Lower leg skin (tissue), 4 donors: ENCODE measurements around the gene UPB1. TPM values are rescaled to one million over a fixed set of nuclear protein-coding genes. Genes with fewer than 3 reads are reported as not detected.

Source experiments
- DNase-seq, 2 donors: peaks; one replicate each; pipeline ENCODE4 v3.0.0-alpha.2; 2019; ENCODE audit warnings: low spot score in 2 of 2
- H3K4me3 ChIP-seq: fragments of 200-600 bp; sonication (generic); 2 replicates; pipeline ENCODE4 v1.5.1; 2017; ENCODE audit warnings: mild to moderate bottlenecking, low read depth; ENCODE audit not compliant: poor library complexity, severe bottlenecking
- POLR2A ChIP-seq, 2 donors: fragments of 450-650 bp; IDR thresholded peaks; one replicate each; pipeline ENCODE4 v1.6.1; 2016 to 2017; ENCODE audit warnings: antibody characterized with exemption in 2 of 2, mild to moderate bottlenecking in 1 of 2, moderate library complexity in 1 of 2
- WGBS, 2 donors: methylation state at CpG; one replicate each; pipeline ENCODE4 v1.1.5; 2018; 5-methylcytosine and 5-hydroxymethylcytosine counted together
- intact Hi-C: fragments of 100-400 bp; cut with DNase I; formaldehyde crosslinking; loops from one replicate; pipeline ENCODE4 v1.15.0; 2023; ENCODE audit warnings: low total_unique reads
- total RNA-seq, 4 donors: library from RNA; depleted of rRNA; stranded (reverse); fragments of >200 nt; gene quantifications; one replicate each; pipeline ENCODE4 v1.1.0, GENCODE V29; 2016
- TF ChIP-seq, protein P1 (sequence below), 3 donors: fragments of 450-650 bp; IDR thresholded peaks; one replicate each; pipeline ENCODE4 v1.5.1; 2016; ENCODE audit warnings: antibody characterized with exemption in 3 of 3, mild to moderate bottlenecking in 3 of 3, moderate library complexity in 2 of 3

UPB1 gene
- total RNA-seq, 4 donors from 2014 or later = 0.99 to 2.1 (median 1.9) TPM

DNA sequence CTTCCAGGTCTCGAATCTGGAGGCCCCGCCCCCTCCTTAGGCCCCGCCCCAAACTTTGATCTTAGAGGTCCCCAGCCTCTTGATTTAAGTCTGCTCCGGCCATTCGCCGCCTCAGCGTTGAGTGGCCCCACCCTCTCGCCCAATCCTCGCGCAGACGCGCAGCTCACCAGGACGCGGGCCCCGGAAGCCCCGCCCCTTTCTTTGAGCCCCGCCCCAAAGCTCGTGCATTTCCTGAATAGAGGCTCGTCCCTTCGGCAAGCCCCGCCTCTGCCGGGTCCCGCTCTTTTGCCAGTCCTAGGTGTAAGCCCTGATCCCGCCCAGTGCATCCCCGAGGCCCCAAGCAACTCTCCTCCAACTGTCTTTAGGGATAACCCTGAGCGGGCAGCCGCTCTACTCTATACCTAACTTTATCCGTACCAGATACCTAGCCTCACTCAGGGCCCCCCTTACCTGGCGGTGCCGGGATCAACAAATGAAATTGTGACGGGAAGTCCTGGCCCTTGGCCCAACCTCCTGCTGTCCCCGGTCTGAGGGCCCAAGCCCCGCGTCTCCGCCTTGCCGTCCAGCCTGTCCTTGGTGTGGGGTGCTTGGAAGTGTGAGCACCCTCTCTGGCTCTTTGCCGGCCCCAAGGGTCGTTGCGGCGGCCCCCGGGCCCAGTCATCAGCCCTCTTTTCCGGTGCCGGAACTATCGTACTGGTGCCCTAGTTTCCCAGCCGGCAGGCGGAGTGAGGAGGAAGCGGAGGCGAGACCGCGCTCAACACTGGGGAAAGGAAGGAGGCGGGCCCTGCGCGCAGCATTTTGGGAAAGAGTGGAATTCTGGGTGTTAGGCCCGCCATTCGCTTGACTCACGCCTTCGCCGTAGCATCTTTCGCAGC, 60.3 kb downstream of the UPB1 start, which contains the start of gene SNRPD3:
TSS of gene SNRPD3 (plus strand) at position 835 of the 875 bp plus-strand sequence. CDS start 1,676 bp downstream, outside the sequence.
- peak within 1 kb of the TSS; percentile 91 for H3K4me3 ChIP-seq
- peak; percentile 100 for DNase-seq
- WGBS, 2 donors = 0 to 1% methylated on average over 56 to 57 of the region's 59 CpGs
- intact Hi-C loops = no loop called here
- TF ChIP-seq POLR2A (IDR thresholded peaks at IDR 0.05) = no peak
- TF ChIP-seq, protein P1, sequence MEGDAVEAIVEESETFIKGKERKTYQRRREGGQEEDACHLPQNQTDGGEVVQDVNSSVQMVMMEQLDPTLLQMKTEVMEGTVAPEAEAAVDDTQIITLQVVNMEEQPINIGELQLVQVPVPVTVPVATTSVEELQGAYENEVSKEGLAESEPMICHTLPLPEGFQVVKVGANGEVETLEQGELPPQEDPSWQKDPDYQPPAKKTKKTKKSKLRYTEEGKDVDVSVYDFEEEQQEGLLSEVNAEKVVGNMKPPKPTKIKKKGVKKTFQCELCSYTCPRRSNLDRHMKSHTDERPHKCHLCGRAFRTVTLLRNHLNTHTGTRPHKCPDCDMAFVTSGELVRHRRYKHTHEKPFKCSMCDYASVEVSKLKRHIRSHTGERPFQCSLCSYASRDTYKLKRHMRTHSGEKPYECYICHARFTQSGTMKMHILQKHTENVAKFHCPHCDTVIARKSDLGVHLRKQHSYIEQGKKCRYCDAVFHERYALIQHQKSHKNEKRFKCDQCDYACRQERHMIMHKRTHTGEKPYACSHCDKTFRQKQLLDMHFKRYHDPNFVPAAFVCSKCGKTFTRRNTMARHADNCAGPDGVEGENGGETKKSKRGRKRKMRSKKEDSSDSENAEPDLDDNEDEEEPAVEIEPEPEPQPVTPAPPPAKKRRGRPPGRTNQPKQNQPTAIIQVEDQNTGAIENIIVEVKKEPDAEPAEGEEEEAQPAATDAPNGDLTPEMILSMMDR (IDR thresholded peaks at IDR 0.05) = no peak

DNA sequence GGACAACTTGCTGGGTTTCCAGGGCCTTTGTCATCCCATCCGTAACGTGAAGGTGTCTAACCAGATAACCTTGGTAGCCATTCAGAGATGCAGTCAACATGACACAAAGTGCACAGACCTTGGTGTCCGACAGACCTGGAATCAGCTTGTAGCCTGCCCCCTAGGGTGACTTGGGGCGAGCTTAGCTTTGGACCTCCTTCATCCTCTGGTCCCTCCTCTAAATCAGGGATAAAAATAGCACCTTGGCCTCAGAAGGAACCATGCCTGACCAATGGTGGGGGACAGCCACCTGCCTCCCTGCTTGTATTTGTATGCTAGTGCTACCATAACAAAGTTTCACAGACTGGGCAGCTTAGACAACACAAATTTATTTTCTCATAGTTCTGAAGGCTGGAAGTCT, 64.3 kb downstream of the UPB1 start:
- DNase-seq = no peak
- TF ChIP-seq POLR2A (IDR thresholded peaks at IDR 0.05) = no peak
- TF ChIP-seq, protein P1 (IDR thresholded peaks at IDR 0.05) = no peak
- intact Hi-C loops = no loop called here
- 74 to 84% methylated on average over 4 of the region's 4 CpGs for WGBS, 2 donors
- no peak overlapping the region for H3K4me3 ChIP-seq

DNA sequence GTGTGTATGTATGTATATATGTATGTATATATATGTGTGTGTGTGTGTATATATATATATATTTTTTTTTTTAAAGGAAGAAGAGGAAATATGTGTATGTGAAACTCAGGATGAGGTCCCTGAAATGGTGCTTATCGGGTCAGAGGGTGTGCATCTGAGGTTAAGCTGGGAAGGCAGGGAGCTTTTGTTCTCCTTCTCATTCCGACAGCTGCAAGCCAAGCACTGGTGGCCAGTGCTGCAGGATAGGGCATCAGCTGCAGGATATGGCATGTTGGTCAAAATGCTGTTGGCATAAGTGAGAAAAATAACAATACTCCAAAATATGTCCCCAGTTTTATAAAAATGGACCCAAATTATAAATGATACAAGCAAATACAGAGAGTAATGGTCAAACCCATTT, 68.1 kb downstream of the UPB1 start:
- DNase-seq = no peak
- H3K4me3 ChIP-seq = no peak overlapping the region
- no peak for TF ChIP-seq POLR2A (IDR thresholded peaks at IDR 0.05)
- TF ChIP-seq, protein P1 (IDR thresholded peaks at IDR 0.05) = no peak
- intact Hi-C loops = no loop called here
- 84 to 86% methylated on average over 2 of the region's 2 CpGs for WGBS, 2 donors

DNA sequence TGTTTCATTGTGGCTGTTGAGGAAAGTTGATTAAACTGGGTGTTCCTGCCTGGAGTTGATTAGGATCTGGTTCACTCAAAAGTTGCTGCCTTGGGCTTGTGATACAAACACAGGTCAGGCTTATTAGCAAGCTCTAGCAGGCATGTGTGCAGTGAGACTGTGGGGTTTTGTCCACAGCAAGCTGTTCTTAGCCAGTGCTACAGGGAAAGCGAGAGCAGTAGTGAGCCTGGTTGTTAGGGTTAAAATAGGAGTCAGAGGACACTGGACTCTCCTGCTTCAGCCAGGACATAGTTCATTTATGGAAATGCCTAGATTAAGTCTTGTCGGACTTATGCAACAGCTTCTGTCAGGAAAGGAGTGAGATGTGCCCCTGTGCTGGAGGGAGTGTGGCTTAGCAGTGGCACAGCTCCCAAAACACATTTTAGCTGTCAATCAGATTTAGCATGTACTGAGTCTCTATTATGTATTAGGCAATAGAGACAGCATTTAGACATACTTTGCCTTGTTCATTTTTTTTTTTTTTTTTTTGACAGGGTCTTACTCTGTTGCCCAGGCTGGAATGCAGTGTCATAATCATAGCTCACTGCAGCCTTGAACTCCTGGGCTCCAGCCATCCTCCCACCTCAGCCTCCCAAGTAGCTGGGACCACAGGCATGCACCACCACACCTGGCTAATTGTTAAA, 69.4 kb downstream of the UPB1 start:
- DNase-seq = no peak
- WGBS, 2 donors = 40 to 48% methylated on average over 2 of the region's 2 CpGs
- TF ChIP-seq POLR2A (IDR thresholded peaks at IDR 0.05) = no peak
- TF ChIP-seq, protein P1 (IDR thresholded peaks at IDR 0.05) = no peak
- no peak overlapping the region for H3K4me3 ChIP-seq
- intact Hi-C loops = no loop called here

DNA sequence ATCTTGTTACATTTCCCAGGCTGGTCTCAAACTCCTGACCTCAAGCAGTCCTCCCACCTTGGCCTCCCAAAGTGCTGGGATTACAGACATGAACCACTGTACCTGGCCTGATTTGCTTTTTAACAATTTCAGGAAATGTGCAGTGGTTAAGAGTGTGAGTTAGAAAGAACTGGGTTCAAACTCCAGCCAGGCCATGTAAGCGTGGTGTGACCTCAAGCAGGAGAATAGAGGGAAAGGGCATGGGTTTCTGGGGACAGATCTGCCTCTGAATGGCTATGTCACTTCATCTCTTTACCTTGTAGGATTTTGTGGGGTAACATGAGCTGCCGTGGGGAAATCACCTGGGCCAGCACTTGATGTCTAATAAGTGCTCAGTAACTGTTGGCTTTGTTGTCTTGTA, 69.9 kb downstream of the UPB1 start:
- H3K4me3 ChIP-seq = no peak overlapping the region
- TF ChIP-seq, protein P1 (IDR thresholded peaks at IDR 0.05) = no peak
- no peak for TF ChIP-seq POLR2A (IDR thresholded peaks at IDR 0.05)

More for the DNA sequence above, 69.9 kb downstream of the UPB1 start:
- DNase-seq = no peak
- WGBS, 2 donors = 84 to 91% methylated on average over 2 of the region's 2 CpGs
- intact Hi-C loops = no loop called here
